T47D (cell line): ENCODE measurements around the gene COL9A3.

ENCODE experiments used
- DNase-seq, 2 experiments: peaks; one replicate each; pipeline versions ENCODE4 v3.0.0 to v3.0.0-alpha.2; 2011 to 2012; ENCODE audit warnings: low read depth in 1 of 2, low spot score in 1 of 2
- JUND ChIP-seq: IDR thresholded peaks from 2 replicates; pipeline ENCODE4 v1.6.1; 2012; ENCODE audit warnings: low read depth
- in situ Hi-C: cut with HindIII; loops from 2 replicates; pipeline ENCODE4 v1.10.0; 2016; ENCODE audit warnings: low sequenced_read_pairs, low pct_unique_long_range_greater_than_20kb

COL9A3 gene

DNA sequence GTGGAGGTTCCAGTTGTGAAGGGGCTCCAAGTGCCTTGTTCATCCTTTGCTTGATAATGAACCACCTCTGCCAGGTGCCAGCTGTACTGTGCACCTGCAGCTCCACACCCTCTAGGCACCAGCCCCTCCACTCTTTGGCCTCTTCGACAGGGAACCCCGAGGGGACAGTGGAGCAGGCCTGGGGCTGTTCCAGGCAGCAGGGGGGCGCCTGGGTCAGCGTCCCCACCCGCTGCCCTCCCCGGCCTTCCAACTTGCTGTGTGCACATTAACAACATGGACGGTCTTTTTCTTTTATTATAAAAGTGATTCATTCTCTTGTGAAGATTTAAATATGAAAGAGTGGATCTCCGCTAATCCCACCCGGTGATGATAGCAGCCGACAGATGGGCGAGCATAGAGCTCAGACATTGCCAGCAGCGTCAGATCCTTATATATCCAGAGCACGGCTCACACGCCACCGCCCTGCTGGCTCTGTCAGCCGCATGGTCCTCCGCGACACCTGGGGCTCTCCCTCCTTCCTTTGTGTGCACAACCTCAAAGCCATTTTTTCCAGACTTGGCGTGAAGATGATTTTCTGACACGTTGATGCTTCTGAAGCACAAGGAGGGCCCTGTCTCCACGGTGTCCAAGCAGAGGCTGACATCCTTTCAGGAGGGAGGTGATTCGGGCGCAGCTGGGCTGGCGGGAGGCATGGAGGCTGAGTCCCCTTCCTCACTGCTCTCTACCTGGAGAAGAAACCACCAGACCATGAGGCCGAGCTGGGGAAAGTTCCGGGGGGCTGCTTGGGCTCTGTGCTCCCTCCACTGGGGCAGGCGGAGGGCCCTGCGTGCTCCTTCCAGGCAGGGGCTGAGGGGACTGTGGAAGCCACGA lies 42.8 kb upstream of the COL9A3 start:
- in situ Hi-C loops, result no loop called here
- no peak for TF ChIP-seq JUND
- no peak for DNase-seq

DNA sequence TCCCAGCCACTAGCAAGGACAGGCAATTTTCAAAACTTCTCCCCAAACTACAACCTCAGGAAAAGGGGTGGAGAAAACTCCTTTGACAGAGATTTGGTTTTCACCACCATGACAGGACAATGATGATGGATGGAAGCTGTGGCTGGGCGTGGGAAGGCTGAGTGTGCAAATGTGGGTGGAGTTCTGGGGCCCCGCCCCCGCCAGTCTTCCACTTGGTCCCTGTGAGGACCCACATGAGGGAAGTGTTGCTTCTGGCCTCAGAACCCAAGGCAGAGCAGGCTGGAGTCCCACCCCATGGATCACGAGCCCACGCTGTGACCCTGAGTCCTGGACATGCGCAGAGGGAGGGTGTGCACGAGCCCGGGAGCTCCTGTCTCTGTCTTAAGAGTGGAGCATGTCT lies 42.1 kb upstream of the COL9A3 start:
- no peak for DNase-seq
- in situ Hi-C loops, result no loop called here
- TF ChIP-seq JUND, result no peak

DNA sequence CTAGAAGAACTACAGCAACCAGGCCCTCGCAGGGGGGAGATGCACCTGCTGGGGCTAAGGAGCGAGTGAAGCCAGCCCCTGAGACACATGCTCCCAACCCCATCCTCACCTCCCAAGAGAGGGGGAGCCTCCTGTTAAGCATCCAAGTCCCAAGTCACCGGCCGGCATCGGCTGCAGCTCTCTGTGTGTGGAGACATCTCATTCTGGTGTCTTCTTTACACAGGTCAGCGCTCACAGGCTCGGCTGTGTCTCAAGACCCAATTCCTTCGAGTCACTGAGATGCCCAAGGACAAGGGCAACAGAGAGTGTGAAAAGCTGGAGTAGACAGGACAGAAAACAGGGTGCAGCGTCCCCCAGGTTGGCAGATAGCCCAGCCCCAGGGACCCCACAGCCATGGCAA lies 41.6 kb upstream of the COL9A3 start:
- TF ChIP-seq JUND, result no peak
- in situ Hi-C loops, result no loop called here
- no peak for DNase-seq

DNA sequence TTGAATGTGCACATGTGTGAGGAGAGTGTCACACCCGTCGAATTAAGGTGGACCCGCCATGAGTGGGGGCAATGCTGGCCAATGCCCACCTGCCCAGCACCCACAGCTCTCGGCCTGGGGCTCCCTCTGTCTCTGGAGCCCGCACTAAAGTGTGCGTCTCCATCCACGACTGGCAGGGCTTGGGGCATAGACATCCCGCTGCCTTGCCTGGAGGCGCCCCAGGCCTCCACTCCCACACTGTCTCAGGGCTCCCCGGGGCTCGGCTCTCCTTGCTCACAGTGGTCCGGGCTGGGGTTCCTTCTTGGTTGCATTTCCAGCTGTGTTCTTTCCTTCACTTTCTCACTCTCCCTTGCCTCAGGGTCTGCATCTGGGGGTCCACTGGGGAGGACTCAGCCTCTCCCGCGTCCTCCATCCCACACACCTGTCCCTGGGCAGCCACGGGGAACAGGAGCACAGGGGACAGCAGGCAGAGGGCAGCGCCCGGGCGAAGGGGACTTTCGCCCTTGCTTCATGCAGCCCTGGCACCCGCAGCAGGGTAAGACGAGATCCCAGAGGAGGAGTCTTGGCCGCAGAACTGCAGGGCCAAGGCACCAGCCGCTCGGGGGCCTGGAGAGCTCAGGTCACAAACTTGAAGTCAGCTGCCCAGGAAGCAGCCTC lies 40.7 kb upstream of the COL9A3 start:
- DNase-seq, result no peak
- no peak for TF ChIP-seq JUND
- in situ Hi-C loops, result no loop called here

DNA sequence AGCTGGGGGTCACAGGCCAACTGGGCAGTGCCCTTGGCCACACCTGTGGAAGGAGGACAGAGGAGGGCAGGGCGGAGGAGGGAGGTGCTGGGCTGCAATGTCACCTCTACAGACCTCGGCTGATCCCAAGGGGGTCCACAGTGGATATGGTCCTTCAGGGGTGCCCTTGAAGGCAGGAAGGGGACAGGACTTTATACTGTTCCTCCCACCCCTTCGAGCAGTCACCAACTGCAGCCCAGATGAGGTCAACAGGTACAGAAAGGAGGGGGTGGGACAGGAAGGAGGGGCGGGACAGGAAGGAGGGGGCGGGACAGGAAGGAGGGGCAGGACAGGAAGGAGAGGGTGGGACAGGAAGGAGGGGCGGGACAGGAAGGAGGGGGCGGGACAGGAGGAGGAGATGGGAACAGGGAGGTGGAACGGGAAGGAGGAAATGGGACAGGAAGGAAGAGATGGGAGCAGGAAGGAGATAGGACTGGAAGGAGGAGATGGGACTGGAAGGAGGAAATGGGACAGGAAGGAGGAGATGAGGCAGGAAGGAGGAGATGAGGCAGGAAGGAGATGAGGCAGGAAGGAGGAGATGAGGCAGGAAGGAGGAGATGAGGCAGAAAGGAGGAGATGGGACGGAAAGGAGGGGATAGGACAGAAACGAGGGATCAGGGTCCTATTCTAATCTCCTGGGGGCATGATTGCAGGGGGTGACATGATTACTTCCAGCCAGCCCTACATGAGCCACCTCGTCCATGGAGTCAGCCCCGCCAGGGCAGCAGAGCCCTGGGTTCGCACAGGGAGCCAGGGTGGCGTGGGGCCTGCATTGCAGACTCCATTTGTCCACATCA lies 39.9 kb upstream of the COL9A3 start:
- peak; percentile 64 to 92 for DNase-seq
- in situ Hi-C loops, result no loop called here
- no peak for TF ChIP-seq JUND

DNA sequence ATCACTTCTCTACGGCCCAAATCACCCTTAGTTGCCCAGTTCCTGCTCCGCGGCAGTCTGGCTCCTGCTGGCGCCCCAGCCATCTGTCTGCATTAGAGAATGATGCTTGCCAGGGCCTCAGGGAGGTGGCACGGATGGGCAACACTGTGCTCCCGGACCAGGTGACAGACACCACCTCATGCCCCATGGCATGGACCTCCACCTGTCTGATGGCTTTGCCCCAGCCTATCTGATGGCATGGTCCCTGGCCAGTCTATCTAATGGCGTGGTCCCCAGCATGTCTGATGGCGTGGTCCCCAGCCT lies 39.4 kb upstream of the COL9A3 start:
- DNase-seq, result no peak
- in situ Hi-C loops, result no loop called here
- TF ChIP-seq JUND, result no peak

DNA sequence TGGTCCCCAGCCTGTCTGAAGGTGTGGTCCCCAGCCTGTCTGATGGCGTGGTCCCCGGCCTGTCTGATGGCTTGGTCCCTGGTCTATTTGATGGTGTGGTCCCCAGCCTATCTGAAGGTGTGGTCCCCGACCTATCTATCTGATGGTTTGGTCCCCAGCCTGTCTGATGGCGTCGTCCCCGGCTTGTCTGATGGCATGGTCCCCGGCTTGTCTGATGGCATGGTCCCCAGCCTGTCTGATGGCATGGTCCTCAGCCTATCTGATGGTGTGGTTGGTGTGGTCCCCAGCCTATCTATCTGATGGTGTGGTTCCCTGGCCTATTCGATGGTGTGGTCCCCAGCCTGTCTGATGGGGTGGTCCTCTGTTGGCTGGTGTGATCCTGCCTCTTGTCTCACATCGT lies 38.8 kb upstream of the COL9A3 start:
- in situ Hi-C loops, result no loop called here
- DNase-seq, result no peak
- no peak for TF ChIP-seq JUND

DNA sequence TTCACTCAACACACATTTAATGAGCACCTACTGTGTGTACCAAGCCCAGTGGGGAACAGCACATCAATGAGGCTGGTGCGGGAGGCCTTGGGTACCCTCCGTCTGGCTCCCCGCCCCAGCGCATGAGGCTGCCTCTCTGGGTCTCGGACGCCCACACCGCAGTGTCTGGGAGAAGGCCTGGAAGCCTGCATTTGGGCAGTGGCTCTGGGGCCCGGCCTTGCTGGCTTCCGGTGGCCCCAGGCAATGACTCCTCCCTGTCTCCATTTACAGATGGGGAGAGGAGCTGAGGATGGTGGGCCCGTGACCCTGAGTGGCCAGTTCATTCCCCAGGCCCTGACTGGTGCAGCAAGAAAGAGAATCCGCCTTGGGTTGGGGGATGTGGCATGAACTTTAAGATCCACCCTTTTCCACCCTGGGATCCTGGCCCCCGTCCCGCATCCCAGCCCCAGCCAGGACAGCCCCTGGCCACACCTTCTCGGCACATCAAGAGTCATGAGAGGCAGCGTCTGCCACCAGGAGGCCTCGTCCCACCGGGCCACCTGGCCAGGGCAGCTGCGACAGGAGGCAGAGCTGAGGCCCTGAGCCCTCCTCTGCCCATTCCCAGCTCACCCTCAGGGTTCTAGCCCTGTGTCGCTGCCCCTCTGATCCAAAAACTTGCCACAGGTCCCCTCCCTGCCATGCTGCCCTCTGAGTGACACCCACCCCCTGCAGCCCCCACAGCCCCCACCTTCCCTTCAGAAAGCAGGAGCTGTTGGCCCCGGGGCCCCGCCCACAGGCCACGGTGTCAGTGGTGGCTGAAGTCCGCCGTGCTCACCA lies 38.0 kb upstream of the COL9A3 start:
- in situ Hi-C loops, result no loop called here
- TF ChIP-seq JUND, result no peak
- DNase-seq, result no peak

DNA sequence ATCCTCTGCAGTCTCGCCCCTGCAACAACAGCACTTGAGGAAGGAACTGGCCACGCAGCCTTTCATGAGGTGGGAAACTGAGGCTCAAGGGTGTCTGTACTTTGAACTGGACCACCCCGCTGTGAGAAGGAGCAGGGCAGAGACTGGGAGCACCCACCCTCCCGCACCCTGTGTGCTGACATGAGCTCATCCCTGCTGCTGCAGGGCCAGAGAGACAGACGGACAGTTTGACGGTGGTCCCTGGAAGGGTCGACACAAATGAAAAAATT lies 37.5 kb upstream of the COL9A3 start:
- no peak for TF ChIP-seq JUND
- DNase-seq, result no peak
- in situ Hi-C loops, result no loop called here

DNA sequence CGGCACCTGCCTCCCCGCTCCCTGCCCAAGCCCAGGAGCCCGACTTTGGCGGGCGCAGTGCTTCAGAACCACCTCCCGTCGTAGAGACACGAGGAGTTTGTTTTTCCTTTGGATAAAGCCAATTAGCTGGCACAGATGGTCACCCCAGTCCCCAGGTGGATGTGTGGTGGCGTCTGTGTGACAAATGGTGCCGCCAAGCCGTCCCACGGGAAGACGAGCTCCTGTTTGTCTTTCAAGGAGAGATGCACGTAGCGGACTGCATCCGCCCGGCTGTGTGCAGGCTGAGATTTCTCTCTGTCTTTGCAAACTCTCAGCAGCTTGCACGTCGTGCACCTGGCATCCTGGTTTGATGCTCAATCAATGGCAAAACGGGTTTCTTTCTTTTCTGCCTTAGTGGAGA lies 36.6 kb upstream of the COL9A3 start:
- no peak for TF ChIP-seq JUND
- no peak for DNase-seq
- in situ Hi-C loops, result no loop called here

DNA sequence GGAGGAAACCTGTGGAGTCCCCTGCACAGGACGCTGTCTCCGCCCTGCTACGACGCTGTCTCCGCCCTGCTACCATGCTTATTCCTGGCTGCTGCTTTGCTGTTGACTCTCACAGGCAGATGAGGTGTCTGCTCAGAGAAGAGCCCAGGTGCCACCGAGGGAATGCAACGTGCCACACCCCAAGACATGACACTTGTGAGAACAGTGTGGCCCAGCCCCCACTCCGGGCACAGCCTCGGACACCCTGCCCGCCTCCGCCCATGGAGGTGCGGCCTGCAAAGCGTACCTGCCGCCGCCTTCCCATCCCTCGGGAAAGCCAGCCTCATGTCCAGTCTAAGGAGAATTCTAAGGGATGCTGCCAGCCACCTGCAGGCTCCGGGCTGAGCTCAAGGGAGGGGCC lies 36.2 kb upstream of the COL9A3 start:
- no peak for DNase-seq
- TF ChIP-seq JUND, result no peak
- in situ Hi-C loops, result no loop called here

DNA sequence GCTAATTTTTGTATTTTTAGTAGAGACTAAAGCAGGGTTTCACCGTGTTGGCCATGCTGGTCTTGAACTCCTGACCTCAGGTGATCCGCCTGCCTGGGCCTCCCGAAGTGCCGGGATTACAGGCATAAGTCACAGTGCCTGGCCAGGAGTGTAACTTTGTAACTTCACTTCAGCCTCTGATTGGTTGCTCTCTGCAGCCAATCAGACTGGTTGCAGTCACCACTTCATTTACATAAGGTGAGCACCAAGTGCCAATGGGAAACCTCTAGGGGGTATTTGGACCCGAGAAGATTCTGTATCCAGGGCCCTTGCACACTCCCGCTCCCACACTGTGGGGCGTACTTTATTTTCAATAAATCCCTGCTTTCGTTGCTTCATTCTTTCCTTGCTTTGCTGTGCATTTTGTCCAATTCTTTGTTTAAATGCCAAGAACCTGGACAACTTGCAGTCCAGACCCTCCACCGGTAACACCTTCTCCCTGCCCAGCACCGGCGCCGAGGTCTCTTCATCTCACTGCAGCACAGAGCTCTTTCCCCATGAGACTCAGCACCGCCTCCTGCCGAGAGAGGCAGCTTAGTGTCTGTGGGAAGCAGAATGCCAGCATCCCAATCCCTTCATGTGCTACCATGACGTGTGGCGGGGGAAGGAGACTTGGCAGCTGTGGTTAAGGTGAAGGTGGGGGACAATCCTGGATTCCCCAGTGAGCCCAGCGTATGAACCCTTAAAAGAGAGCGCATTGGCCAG lies 34.5 kb upstream of the COL9A3 start:
- no peak for TF ChIP-seq JUND
- DNase-seq, result peak in 1 of 2 experiments; percentile 82
- in situ Hi-C loops, result no loop called here
